ENCODE measurements around the gene ATG14.

GRCh38 chr14:55438066-55438683 is 26.5 kb upstream of the ATG14 start:
- TF ChIP-seq, protein P1, sequence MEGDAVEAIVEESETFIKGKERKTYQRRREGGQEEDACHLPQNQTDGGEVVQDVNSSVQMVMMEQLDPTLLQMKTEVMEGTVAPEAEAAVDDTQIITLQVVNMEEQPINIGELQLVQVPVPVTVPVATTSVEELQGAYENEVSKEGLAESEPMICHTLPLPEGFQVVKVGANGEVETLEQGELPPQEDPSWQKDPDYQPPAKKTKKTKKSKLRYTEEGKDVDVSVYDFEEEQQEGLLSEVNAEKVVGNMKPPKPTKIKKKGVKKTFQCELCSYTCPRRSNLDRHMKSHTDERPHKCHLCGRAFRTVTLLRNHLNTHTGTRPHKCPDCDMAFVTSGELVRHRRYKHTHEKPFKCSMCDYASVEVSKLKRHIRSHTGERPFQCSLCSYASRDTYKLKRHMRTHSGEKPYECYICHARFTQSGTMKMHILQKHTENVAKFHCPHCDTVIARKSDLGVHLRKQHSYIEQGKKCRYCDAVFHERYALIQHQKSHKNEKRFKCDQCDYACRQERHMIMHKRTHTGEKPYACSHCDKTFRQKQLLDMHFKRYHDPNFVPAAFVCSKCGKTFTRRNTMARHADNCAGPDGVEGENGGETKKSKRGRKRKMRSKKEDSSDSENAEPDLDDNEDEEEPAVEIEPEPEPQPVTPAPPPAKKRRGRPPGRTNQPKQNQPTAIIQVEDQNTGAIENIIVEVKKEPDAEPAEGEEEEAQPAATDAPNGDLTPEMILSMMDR (IDR thresholded peaks at IDR 0.05): peak in 4 of 6 experiments; percentile 31 to 65 (median 64)
- TF ChIP-seq POLR2A (IDR thresholded peaks at IDR 0.05): no peak

Data from Peyer's patch (tissue), 4 donors.